Thymus (tissue), 11 donors: ENCODE measurements around the gene TRPV5. TPM values are rescaled to one million over a fixed set of nuclear protein-coding genes. Genes with fewer than 3 reads are reported as not detected.

Experiments used
- DNase-seq, 9 donors: peaks; one replicate each; pipeline ENCODE4 v3.0.0-alpha.2; 2013; ENCODE audit warnings: low spot score in 9 of 9, low read depth in 6 of 9, missing footprints in 1 of 9
- H3K27ac ChIP-seq, 2 donors: one replicate each; pipeline ENCODE4 v1.5.1; 2013; ENCODE audit warnings: control low read depth in 1 of 2, low read depth in 1 of 2, low read length in 1 of 2, mild to moderate bottlenecking in 1 of 2, moderate library complexity in 1 of 2
- H3K27me3 ChIP-seq, 2 donors: one replicate each; pipeline ENCODE4 v1.5.1; 2013; ENCODE audit warnings: low read length in 1 of 2; ENCODE audit not compliant: control insufficient read depth in 2 of 2, insufficient read depth in 1 of 2
- H3K36me3 ChIP-seq, 2 donors: one replicate each; pipeline ENCODE4 v1.5.1; 2013; ENCODE audit warnings: low read length in 1 of 2, mild to moderate bottlenecking in 1 of 2, moderate library complexity in 1 of 2; ENCODE audit not compliant: control insufficient read depth in 2 of 2, insufficient read depth in 2 of 2
- H3K4me1 ChIP-seq, 2 donors: one replicate each; pipeline ENCODE4 v1.5.1; 2013; ENCODE audit warnings: low read length in 2 of 2; ENCODE audit not compliant: control insufficient read depth in 2 of 2, insufficient read depth in 2 of 2
- H3K4me3 ChIP-seq, 2 donors: one replicate each; pipeline ENCODE4 v1.5.1; 2013; ENCODE audit warnings: low read length in 2 of 2, control low read depth in 1 of 2, mild to moderate bottlenecking in 1 of 2
- H3K9me3 ChIP-seq, 2 donors: one replicate each; pipeline ENCODE4 v1.5.1; 2013; ENCODE audit warnings: low read length in 1 of 2, mild to moderate bottlenecking in 1 of 2; ENCODE audit not compliant: control insufficient read depth in 2 of 2, insufficient read depth in 1 of 2
- WGBS: extraction: QIAGEN DNeasy Blood & Tissue Kit; methylation state at CpG from one replicate; pipeline ENCODE4 v1.1.7; 2013; 5-methylcytosine and 5-hydroxymethylcytosine counted together
- polyA plus RNA-seq: library from polyadenylated mRNA; stranded (reverse); fragments of 200-250 nt; gene quantifications from one replicate; pipeline ENCODE4 v1.2.3, GENCODE V29; 2013
- total RNA-seq: library from RNA; stranded (reverse); fragments of 120-200 nt; gene quantifications from one replicate; pipeline ENCODE4 v1.2.4, GENCODE V29; 2013
- donor health status: healthy.

The TRPV5 gene
- total and polyA plus RNA-seq, 2 donors, result 0.02 to 0.05 TPM

DNA sequence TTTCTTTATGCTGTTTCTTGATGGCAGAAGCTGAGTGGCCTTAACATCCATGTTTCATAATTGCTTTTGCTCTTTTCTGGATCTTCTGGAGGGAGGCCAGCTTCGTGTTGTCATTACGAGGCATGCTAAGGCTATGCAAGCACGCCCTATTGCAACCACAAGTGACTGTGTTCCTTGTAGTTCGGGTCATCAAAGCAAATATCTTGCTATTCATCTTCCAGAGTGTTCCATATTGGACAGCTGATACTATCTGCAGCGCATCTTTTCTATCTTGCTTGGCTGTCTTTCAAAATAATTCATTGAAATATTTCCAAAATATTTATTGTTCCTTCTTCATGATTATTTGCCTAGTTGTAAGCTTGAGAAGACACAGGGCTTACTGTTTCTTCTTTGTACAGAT, 73.7 kb downstream of the TRPV5 start:
- Histone ChIP-seq H3K27ac (no peak overlapping the region), H3K9me3 (peaks cover 0 to 5% of the 10 kb centered on the region in 2 donors), H3K4me1 (peaks cover 10 to 31% of the 10 kb centered on the region in 2 donors), H3K4me3 (no peak overlapping the region), H3K27me3 (no peaks in the 10 kb centered on the region), H3K36me3 (peaks cover 35 to 62% of the 10 kb centered on the region in 2 donors)
- DNase-seq, result no peak
- WGBS, result 90% methylated on average over 5 of the region's 5 CpGs

GRCh38 chr7:142859411-142859810, 74.1 kb downstream of the TRPV5 start:
- no peak overlapping the region for H3K4me3 ChIP-seq
- peaks cover 10 to 31% of the 10 kb centered on the region in 2 donors for H3K4me1 ChIP-seq
- no peak for DNase-seq
- H3K9me3 ChIP-seq, result peaks cover 0 to 5% of the 10 kb centered on the region in 2 donors
- no peak overlapping the region for H3K27ac ChIP-seq
- H3K36me3 ChIP-seq, result peaks cover 30 to 58% of the 10 kb centered on the region in 2 donors
- no peaks in the 10 kb centered on the region for H3K27me3 ChIP-seq

Other genes with a start within 250 kb of the TRPV5 start
- gene PRSS1, start 184.3 kb downstream of the TRPV5 start, total RNA-seq, result 0.76 TPM
- 4.5 TPM for gene PRSS1, start 184.3 kb downstream of the TRPV5 start, polyA plus RNA-seq
- gene PRSS2, start 162.8 kb downstream of the TRPV5 start, total RNA-seq, result 1.8 TPM
- gene PRSS2, start 162.8 kb downstream of the TRPV5 start, polyA plus RNA-seq, result 23.1 TPM
- 75.6 TPM for gene EPHB6, start 78.7 kb downstream of the TRPV5 start, total RNA-seq
- gene EPHB6, start 78.7 kb downstream of the TRPV5 start, polyA plus RNA-seq, result 163 TPM
- 0.24 TPM for gene TRPV6, start 48.0 kb downstream of the TRPV5 start, total RNA-seq
- 1.1 TPM for gene TRPV6, start 48.0 kb downstream of the TRPV5 start, polyA plus RNA-seq
- not detected for gene LLCFC1, start 5.7 kb upstream of the TRPV5 start, total RNA-seq
- gene LLCFC1, start 5.7 kb upstream of the TRPV5 start, polyA plus RNA-seq, result not detected
- 2.7 TPM for gene KEL, start 28.6 kb upstream of the TRPV5 start, total RNA-seq
- 2.6 TPM for gene KEL, start 28.6 kb upstream of the TRPV5 start, polyA plus RNA-seq
- gene OR9A2, start 93.4 kb upstream of the TRPV5 start, total RNA-seq, result not detected
- not detected for gene OR9A2, start 93.4 kb upstream of the TRPV5 start, polyA plus RNA-seq
- gene OR6V1, start 118.6 kb upstream of the TRPV5 start, total RNA-seq, result not detected
- 0.02 TPM for gene OR6V1, start 118.6 kb upstream of the TRPV5 start, polyA plus RNA-seq
- gene PIP, start 198.3 kb upstream of the TRPV5 start, total RNA-seq, result 0.28 TPM
- gene PIP, start 198.3 kb upstream of the TRPV5 start, polyA plus RNA-seq, result 6.5 TPM
- not detected for gene TAS2R39, start 249.7 kb upstream of the TRPV5 start, total RNA-seq
- gene TAS2R39, start 249.7 kb upstream of the TRPV5 start, polyA plus RNA-seq, result not detected